ENCODE results near the gene DEFB108B. TPM values are rescaled to one million over a fixed set of nuclear protein-coding genes. Genes with fewer than 3 reads are reported as not detected.
"Not testable (repeated sequence)": the region's sequence is repeated elsewhere in the genome, so short reads cannot be mapped to it uniquely, and the experiment has no call there.

DEFB108B gene
- not detected for total RNA-seq

GRCh38 chr11:71832811-71833210 is at the start of gene DEFB108B:
Gene DEFB108B, plus strand, starts transcription at chr11:71833200. Its CDS starts 0 bp downstream, at chr11:71833200.
- CTCF ChIA-PET; ATAC-seq; H3K27ac Mint-ChIP-seq; H3K4me1 Mint-ChIP-seq (ENCODE audit: low read depth); H3K4me3 Mint-ChIP-seq; POLR2A ChIA-PET; DNase-seq; H3K9me3 Mint-ChIP-seq (ENCODE audit: insufficient read depth); H3K36me3 Mint-ChIP-seq (ENCODE audit: low read depth): not testable (repeated sequence)
- peaks cover 26% of the 10 kb centered on the region for H3K27me3 Mint-ChIP-seq (ENCODE audit: low read depth)

GRCh38 chr11:71786114-71786847 is 46.7 kb upstream of the DEFB108B start:
- ATAC-seq (peak; percentile 57), DNase-seq (peak; percentile 25)
- not testable (repeated sequence) for H3K36me3 Mint-ChIP-seq (ENCODE audit: low read depth); H3K9me3 Mint-ChIP-seq (ENCODE audit: insufficient read depth); H3K27me3 Mint-ChIP-seq (ENCODE audit: low read depth)
- Mint-ChIP-seq H3K4me3 (peak overlapping the region; percentile 91), H3K27ac (peak overlapping the region; percentile 86), H3K4me1 (ENCODE audit: low read depth) (peaks cover 26% of the 10 kb centered on the region)
- CTCF ChIA-PET, result interaction anchor here (1.2 kb wide), 1 partner anchor 14 kb away, joined by 6 read pairs; no protein-coding TSS in a partner anchor
- POLR2A ChIA-PET, result interaction anchor here (0.6 kb wide), 1 partner anchor 437 kb away, joined by 3 read pairs; no protein-coding TSS in a partner anchor

- POLR2A ChIA-PET; H3K36me3 Mint-ChIP-seq (ENCODE audit: low read depth); H3K27me3 Mint-ChIP-seq (ENCODE audit: low read depth); H3K9me3 Mint-ChIP-seq (ENCODE audit: insufficient read depth): not testable (repeated sequence)
- H3K4me3 Mint-ChIP-seq, result peak overlapping the region; percentile 91
- ATAC-seq (peak; percentile 94), DNase-seq (peak; percentile 99)
- peak overlapping the region; percentile 98 for H3K27ac Mint-ChIP-seq
- peaks cover 26% of the 10 kb centered on the region for H3K4me1 Mint-ChIP-seq (ENCODE audit: low read depth)
- CTCF ChIA-PET, result interaction anchor here (1.2 kb wide), 1 partner anchor 13 kb away, joined by 6 read pairs; no protein-coding TSS in a partner anchor
These were observed 46.2 kb upstream of the DEFB108B start for GRCh38 chr11:71786848-71787097.

GRCh38 chr11:71787098-71787823 is 45.7 kb upstream of the DEFB108B start:
- Mint-ChIP-seq H3K4me3 (peak overlapping the region; percentile 91), H3K36me3 (ENCODE audit: low read depth) (no peaks in the 10 kb centered on the region), H3K27ac (peak overlapping the region; percentile 98), H3K4me1 (ENCODE audit: low read depth) (peaks cover 26% of the 10 kb centered on the region), H3K27me3 (ENCODE audit: low read depth) (peaks cover 4% of the 10 kb centered on the region), H3K9me3 (ENCODE audit: insufficient read depth) (no peaks in the 10 kb centered on the region)
- ATAC-seq (peak; percentile 98), DNase-seq (peak; percentile 93)
- CTCF ChIA-PET, result interaction anchor here (1.2 kb wide), 1 partner anchor 13 kb away, joined by 6 read pairs; no protein-coding TSS in a partner anchor
- POLR2A ChIA-PET, result no interaction called here

GRCh38 chr11:71787824-71788454 is 45.1 kb upstream of the DEFB108B start:
- CTCF ChIA-PET; H3K9me3 Mint-ChIP-seq (ENCODE audit: insufficient read depth); POLR2A ChIA-PET; ATAC-seq; H3K36me3 Mint-ChIP-seq (ENCODE audit: low read depth); H3K27me3 Mint-ChIP-seq (ENCODE audit: low read depth): not testable (repeated sequence)
- Mint-ChIP-seq H3K4me1 (ENCODE audit: low read depth) (peaks cover 28% of the 10 kb centered on the region), H3K27ac (peak overlapping the region; percentile 83), H3K4me3 (peak overlapping the region; percentile 91)
- peak; percentile 36 for DNase-seq

- H3K27me3 Mint-ChIP-seq (ENCODE audit: low read depth); H3K27ac Mint-ChIP-seq; H3K36me3 Mint-ChIP-seq (ENCODE audit: low read depth); ATAC-seq; H3K9me3 Mint-ChIP-seq (ENCODE audit: insufficient read depth); DNase-seq; H3K4me3 Mint-ChIP-seq; POLR2A ChIA-PET: not testable (repeated sequence)
- H3K4me1 Mint-ChIP-seq (ENCODE audit: low read depth), result peaks cover 28% of the 10 kb centered on the region
- CTCF ChIA-PET, result interaction anchor here (1.1 kb wide), 1 partner anchor 11 kb away, joined by 4 read pairs; no protein-coding TSS in a partner anchor
These were observed 43.4 kb upstream of the DEFB108B start for GRCh38 chr11:71789444-71790196.

GRCh38 chr11:71791111-71791510 is 41.9 kb upstream of the DEFB108B start:
- H3K27me3 Mint-ChIP-seq (ENCODE audit: low read depth); CTCF ChIA-PET; H3K9me3 Mint-ChIP-seq (ENCODE audit: insufficient read depth); POLR2A ChIA-PET; DNase-seq; H3K27ac Mint-ChIP-seq; H3K4me3 Mint-ChIP-seq; ATAC-seq; H3K36me3 Mint-ChIP-seq (ENCODE audit: low read depth): not testable (repeated sequence)
- H3K4me1 Mint-ChIP-seq (ENCODE audit: low read depth), result peaks cover 25% of the 10 kb centered on the region

GRCh38 chr11:71792621-71793235 is 40.3 kb upstream of the DEFB108B start:
- H3K9me3 Mint-ChIP-seq (ENCODE audit: insufficient read depth); POLR2A ChIA-PET; H3K27ac Mint-ChIP-seq; H3K27me3 Mint-ChIP-seq (ENCODE audit: low read depth); H3K4me3 Mint-ChIP-seq; ATAC-seq; H3K36me3 Mint-ChIP-seq (ENCODE audit: low read depth): not testable (repeated sequence)
- DNase-seq, result peak; percentile 70
- H3K4me1 Mint-ChIP-seq (ENCODE audit: low read depth), result peaks cover 21% of the 10 kb centered on the region
- CTCF ChIA-PET, result interaction anchor here (0.9 to 1.4 kb wide), 2 partner anchors 8 to 237 kb away, joined by 3 to 5 read pairs; no protein-coding TSS in a partner anchor

- CTCF ChIA-PET, H3K27ac Mint-ChIP-seq, POLR2A ChIA-PET: not testable (repeated sequence)
These were observed 38.5 kb upstream of the DEFB108B start for GRCh38 chr11:71794386-71795040.

GRCh38 chr11:71795236-71795635 is 37.8 kb upstream of the DEFB108B start:
- CTCF ChIA-PET; H3K4me1 Mint-ChIP-seq (ENCODE audit: low read depth); ATAC-seq; H3K4me3 Mint-ChIP-seq; H3K9me3 Mint-ChIP-seq (ENCODE audit: insufficient read depth); H3K27ac Mint-ChIP-seq; POLR2A ChIA-PET; DNase-seq; H3K36me3 Mint-ChIP-seq (ENCODE audit: low read depth); H3K27me3 Mint-ChIP-seq (ENCODE audit: low read depth): not testable (repeated sequence)

More at GRCh38 chr11:71794386-71795040, 38.5 kb upstream of the DEFB108B start:
- not testable (repeated sequence) for DNase-seq; ATAC-seq; H3K27me3 Mint-ChIP-seq (ENCODE audit: low read depth); H3K4me3 Mint-ChIP-seq; H3K4me1 Mint-ChIP-seq (ENCODE audit: low read depth); H3K9me3 Mint-ChIP-seq (ENCODE audit: insufficient read depth); H3K36me3 Mint-ChIP-seq (ENCODE audit: low read depth)

GRCh38 chr11:71796016-71796415 is 37.0 kb upstream of the DEFB108B start:
- CTCF ChIA-PET; ATAC-seq; DNase-seq; H3K4me3 Mint-ChIP-seq; H3K4me1 Mint-ChIP-seq (ENCODE audit: low read depth); H3K9me3 Mint-ChIP-seq (ENCODE audit: insufficient read depth); H3K27me3 Mint-ChIP-seq (ENCODE audit: low read depth); POLR2A ChIA-PET; H3K27ac Mint-ChIP-seq; H3K36me3 Mint-ChIP-seq (ENCODE audit: low read depth): not testable (repeated sequence)

All from activated CD8-positive, alpha-beta T cell treated with anti-CD3 and anti-CD28 coated beads, Interleukin-2, amount 10 ng/mL, durations not matched to agents 7 days and 5 days (primary cell).